ENCODE results near the gene COMMD9.
"Not testable (repeated sequence)": the region's sequence is repeated elsewhere in the genome, so short reads cannot be mapped to it uniquely, and the experiment has no call there.

The COMMD9 gene

DNA sequence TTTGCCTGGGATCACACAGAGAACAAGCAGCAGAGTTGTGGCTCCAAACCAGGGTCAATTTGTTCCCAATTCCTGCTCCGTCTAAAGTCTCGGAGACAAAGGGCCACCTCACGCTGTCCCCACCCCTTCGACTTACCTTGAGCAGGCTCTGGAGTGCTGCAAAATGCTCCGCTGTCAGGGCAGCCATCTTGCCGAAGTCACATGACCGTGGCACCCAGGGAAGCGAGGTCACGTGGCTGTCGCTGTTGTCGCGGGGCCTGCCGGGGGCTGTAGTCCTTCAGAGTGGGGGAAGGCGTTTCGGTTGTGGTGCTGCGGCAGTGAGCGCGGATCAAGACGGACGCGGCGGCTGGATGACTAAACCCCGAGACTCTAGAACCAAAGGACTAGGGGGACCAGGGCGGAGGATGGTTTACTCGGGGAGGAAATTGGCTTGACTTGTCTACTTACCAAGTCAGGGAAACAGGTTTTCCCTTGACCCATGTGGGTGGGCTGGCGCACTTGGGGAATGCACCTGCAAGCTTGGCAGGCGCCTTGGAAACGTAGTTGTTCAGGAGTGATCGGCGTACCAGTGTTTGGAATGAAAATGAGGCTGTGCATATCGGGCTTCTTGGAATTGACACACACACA is at the start of gene COMMD9:
TSS of gene COMMD9 (minus strand) at position 199 of the 627 bp plus-strand sequence. CDS start at position 187, 12 bp downstream.
- peaks cover 14% of the 10 kb centered on the region for H3K4me1 ChIP-seq (ENCODE audit: control insufficient read depth, insufficient read depth, low read length)
- H3K4me3 ChIP-seq (ENCODE audit: low read length): peak within 1 kb of the TSS; percentile 97
- H3K9me3 ChIP-seq (ENCODE audit: control insufficient read depth, low read length): no peaks in the 10 kb centered on the region
- peak within 1 kb of the TSS; percentile 91 for H3K9ac ChIP-seq (ENCODE audit: low read length)
- DNase-seq (ENCODE audit: low read depth): peak; percentile 98
- H3K36me3 ChIP-seq (ENCODE audit: control insufficient read depth, insufficient read depth, low read length, severe bottlenecking): no peaks in the 10 kb centered on the region
- H3K27me3 ChIP-seq (replicated peaks; ENCODE audit: control insufficient read depth, insufficient read depth, low read length): no peaks in the 10 kb centered on the region

DNA sequence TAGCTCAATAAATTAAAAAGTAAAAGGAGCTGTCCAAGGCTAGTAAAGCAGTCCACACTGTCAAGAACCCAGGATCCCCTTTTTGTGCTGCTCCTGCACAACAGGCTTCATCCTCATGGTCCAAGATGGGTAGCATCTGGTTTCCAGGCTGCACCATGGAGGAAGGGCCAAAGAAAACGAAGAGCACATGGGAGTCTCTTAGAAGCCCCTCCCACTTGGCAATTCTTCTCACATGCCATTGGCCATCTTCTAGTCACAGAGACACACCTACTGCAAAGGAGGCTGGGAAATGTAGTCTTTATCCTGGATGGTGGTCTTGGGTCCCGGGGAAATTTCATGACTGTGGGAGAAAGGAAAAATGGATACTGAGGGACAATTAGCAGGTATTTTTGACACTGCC is 44.7 kb upstream of the COMMD9 start:
- Histone ChIP-seq H3K27me3 (replicated peaks; ENCODE audit: control insufficient read depth, insufficient read depth, low read length) (no peaks in the 10 kb centered on the region), H3K9ac (ENCODE audit: low read length) (no peak overlapping the region)
- peak; percentile 68 for DNase-seq (ENCODE audit: low read depth)

GRCh38 chr11:36333468-36333867 is 44.2 kb upstream of the COMMD9 start:
- Histone ChIP-seq H3K27me3 (replicated peaks; ENCODE audit: control insufficient read depth, insufficient read depth, low read length) (no peaks in the 10 kb centered on the region), H3K36me3 (ENCODE audit: control insufficient read depth, insufficient read depth, low read length, severe bottlenecking) (no peaks in the 10 kb centered on the region), H3K9ac (ENCODE audit: low read length) (no peak overlapping the region), H3K9me3 (ENCODE audit: control insufficient read depth, low read length) (no peaks in the 10 kb centered on the region), H3K4me1 (ENCODE audit: control insufficient read depth, insufficient read depth, low read length) (peaks cover 22% of the 10 kb centered on the region), H3K4me3 (ENCODE audit: low read length) (no peak overlapping the region)
- peak; percentile 80 for DNase-seq (ENCODE audit: low read depth)

More for the DNA sequence above, 44.7 kb upstream of the COMMD9 start:
- H3K4me3 ChIP-seq (ENCODE audit: low read length): no peak overlapping the region
- H3K9me3 ChIP-seq (ENCODE audit: control insufficient read depth, low read length): no peaks in the 10 kb centered on the region
- H3K36me3 ChIP-seq (ENCODE audit: control insufficient read depth, insufficient read depth, low read length, severe bottlenecking): no peaks in the 10 kb centered on the region
- peaks cover 22% of the 10 kb centered on the region for H3K4me1 ChIP-seq (ENCODE audit: control insufficient read depth, insufficient read depth, low read length)

- Histone ChIP-seq H3K36me3 (ENCODE audit: control insufficient read depth, insufficient read depth, low read length, severe bottlenecking) (no peaks in the 10 kb centered on the region), H3K4me3 (ENCODE audit: low read length) (no peak overlapping the region), H3K27me3 (replicated peaks; ENCODE audit: control insufficient read depth, insufficient read depth, low read length) (no peaks in the 10 kb centered on the region), H3K4me1 (ENCODE audit: control insufficient read depth, insufficient read depth, low read length) (peaks cover 22% of the 10 kb centered on the region), H3K9me3 (ENCODE audit: control insufficient read depth, low read length) (no peaks in the 10 kb centered on the region), H3K9ac (ENCODE audit: low read length) (no peak overlapping the region)
- no peak for DNase-seq (ENCODE audit: low read depth)
These were observed 41.2 kb upstream of the COMMD9 start for GRCh38 chr11:36330411-36330810.

GRCh38 chr11:36328966-36329673 is 39.9 kb upstream of the COMMD9 start:
- Histone ChIP-seq H3K36me3 (ENCODE audit: control insufficient read depth, insufficient read depth, low read length, severe bottlenecking) (no peaks in the 10 kb centered on the region), H3K27me3 (replicated peaks; ENCODE audit: control insufficient read depth, insufficient read depth, low read length) (no peaks in the 10 kb centered on the region), H3K4me3 (ENCODE audit: low read length) (no peak overlapping the region), H3K9me3 (ENCODE audit: control insufficient read depth, low read length) (no peaks in the 10 kb centered on the region), H3K9ac (ENCODE audit: low read length) (no peak overlapping the region), H3K4me1 (ENCODE audit: control insufficient read depth, insufficient read depth, low read length) (peaks cover 18% of the 10 kb centered on the region)
- DNase-seq (ENCODE audit: low read depth): no peak

DNA sequence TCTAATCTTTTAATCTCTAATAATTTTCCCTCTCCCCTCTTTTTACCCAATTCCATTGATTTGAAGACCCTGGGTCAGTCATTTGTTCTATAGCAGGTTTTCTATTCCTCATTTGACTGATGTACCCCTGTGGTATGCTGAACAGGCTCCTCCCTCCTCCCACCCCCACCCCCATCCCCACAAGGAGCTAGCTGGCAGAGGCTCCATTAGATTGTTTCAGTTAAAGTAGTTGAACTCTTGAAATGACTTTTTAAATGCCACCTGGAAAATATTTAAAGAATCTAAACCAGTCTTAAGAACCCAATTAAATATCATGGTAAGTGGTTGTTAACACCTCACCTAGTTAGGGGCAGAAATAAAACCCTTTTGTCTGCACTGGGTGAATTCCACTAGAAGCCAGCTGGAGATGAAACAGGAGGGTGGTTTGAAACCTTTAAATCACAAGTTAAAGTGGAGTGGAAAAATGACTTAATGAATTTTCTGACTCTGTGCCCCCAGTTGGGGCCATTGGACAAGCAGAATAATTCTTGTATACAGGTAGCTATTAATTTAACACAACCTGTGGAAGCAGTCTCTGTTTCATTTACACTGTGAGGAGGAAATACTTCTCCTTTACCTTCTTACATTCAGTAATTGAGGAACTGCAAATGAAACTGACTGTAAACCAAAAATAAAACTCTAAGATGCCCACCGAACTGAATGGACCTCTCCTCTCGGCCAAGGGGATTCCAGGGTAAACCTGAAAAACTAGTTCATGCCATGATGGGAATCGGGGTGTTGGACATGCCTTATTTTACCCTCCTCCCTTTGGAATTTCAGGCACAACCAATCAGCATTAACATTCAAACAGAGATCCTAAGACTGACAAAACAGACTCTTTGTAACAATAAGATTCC is 37.5 kb upstream of the COMMD9 start:
- H3K4me1 ChIP-seq (ENCODE audit: control insufficient read depth, insufficient read depth, low read length): peaks cover 8% of the 10 kb centered on the region
- no peak for DNase-seq (ENCODE audit: low read depth)
- no peak overlapping the region for H3K4me3 ChIP-seq (ENCODE audit: low read length)
- no peak overlapping the region for H3K9ac ChIP-seq (ENCODE audit: low read length)
- H3K36me3 ChIP-seq (ENCODE audit: control insufficient read depth, insufficient read depth, low read length, severe bottlenecking): no peaks in the 10 kb centered on the region
- no peaks in the 10 kb centered on the region for H3K27me3 ChIP-seq (replicated peaks; ENCODE audit: control insufficient read depth, insufficient read depth, low read length)
- no peaks in the 10 kb centered on the region for H3K9me3 ChIP-seq (ENCODE audit: control insufficient read depth, low read length)

- not testable (repeated sequence) for H3K36me3 ChIP-seq (ENCODE audit: control insufficient read depth, insufficient read depth, low read length, severe bottlenecking)
These were observed 36.2 kb upstream of the COMMD9 start for GRCh38 chr11:36325403-36325802.

DNA sequence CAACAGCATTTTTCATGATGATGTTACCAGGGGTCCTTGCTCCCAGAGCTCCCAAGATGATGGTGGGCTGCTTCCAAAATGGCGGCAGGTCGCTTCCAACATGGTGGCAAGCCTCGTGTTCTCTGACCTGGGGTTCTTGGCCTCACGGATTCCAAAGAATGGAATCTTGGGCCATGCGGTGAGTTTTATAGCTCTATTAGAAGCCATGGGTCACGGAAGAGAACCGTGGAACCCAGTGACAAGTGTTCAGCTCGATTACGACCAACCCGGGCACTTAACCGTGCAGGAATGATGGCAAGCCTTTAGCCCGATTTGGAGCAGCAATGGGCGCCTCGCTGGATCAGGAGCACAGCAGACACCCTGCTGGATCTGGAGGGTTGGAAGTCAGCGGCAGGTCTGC is 35.7 kb upstream of the COMMD9 start:
- not testable (repeated sequence) for H3K36me3 ChIP-seq (ENCODE audit: control insufficient read depth, insufficient read depth, low read length, severe bottlenecking); DNase-seq (ENCODE audit: low read depth); H3K9me3 ChIP-seq (ENCODE audit: control insufficient read depth, low read length); H3K27me3 ChIP-seq (replicated peaks; ENCODE audit: control insufficient read depth, insufficient read depth, low read length); H3K9ac ChIP-seq (ENCODE audit: low read length); H3K4me3 ChIP-seq (ENCODE audit: low read length); H3K4me1 ChIP-seq (ENCODE audit: control insufficient read depth, insufficient read depth, low read length)

More at GRCh38 chr11:36325403-36325802, 36.2 kb upstream of the COMMD9 start:
- not testable (repeated sequence) for H3K4me3 ChIP-seq (ENCODE audit: low read length); DNase-seq (ENCODE audit: low read depth); H3K9ac ChIP-seq (ENCODE audit: low read length); H3K27me3 ChIP-seq (replicated peaks; ENCODE audit: control insufficient read depth, insufficient read depth, low read length); H3K4me1 ChIP-seq (ENCODE audit: control insufficient read depth, insufficient read depth, low read length); H3K9me3 ChIP-seq (ENCODE audit: control insufficient read depth, low read length)

DNA sequence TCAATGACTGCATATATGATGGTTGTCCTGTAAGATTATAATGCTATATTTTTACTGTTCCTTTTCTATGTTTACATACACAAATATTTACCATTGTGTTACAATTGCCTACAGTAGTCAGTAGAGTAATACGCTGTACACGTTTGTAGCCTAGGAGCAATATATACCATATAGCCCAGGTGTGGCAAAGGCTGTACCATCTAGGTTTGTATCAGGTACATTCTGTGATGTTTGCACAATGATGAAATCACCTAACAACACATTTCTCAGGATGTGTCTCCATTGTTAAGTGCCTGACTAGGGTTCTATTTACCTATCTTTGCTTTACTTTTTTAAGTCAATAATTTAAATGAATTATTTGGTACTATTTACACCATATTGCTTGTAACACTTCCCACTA is 28.8 kb upstream of the COMMD9 start:
- H3K36me3 ChIP-seq (ENCODE audit: control insufficient read depth, insufficient read depth, low read length, severe bottlenecking): no peaks in the 10 kb centered on the region
- H3K4me3 ChIP-seq (ENCODE audit: low read length): no peak overlapping the region
- H3K27me3 ChIP-seq (replicated peaks; ENCODE audit: control insufficient read depth, insufficient read depth, low read length): peaks cover 33% of the 10 kb centered on the region
- DNase-seq (ENCODE audit: low read depth): no peak
- H3K9ac ChIP-seq (ENCODE audit: low read length): no peak overlapping the region
- peaks cover 19% of the 10 kb centered on the region for H3K4me1 ChIP-seq (ENCODE audit: control insufficient read depth, insufficient read depth, low read length)
- H3K9me3 ChIP-seq (ENCODE audit: control insufficient read depth, low read length): no peaks in the 10 kb centered on the region

GRCh38 chr11:36316049-36316448 is 26.8 kb upstream of the COMMD9 start:
- H3K4me1 ChIP-seq (ENCODE audit: control insufficient read depth, insufficient read depth, low read length): peaks cover 22% of the 10 kb centered on the region
- H3K9ac ChIP-seq (ENCODE audit: low read length): no peak overlapping the region
- no peaks in the 10 kb centered on the region for H3K9me3 ChIP-seq (ENCODE audit: control insufficient read depth, low read length)
- H3K36me3 ChIP-seq (ENCODE audit: control insufficient read depth, insufficient read depth, low read length, severe bottlenecking): no peaks in the 10 kb centered on the region
- no peak overlapping the region for H3K4me3 ChIP-seq (ENCODE audit: low read length)
- no peak for DNase-seq (ENCODE audit: low read depth)
- peaks cover 36% of the 10 kb centered on the region for H3K27me3 ChIP-seq (replicated peaks; ENCODE audit: control insufficient read depth, insufficient read depth, low read length)

DNA sequence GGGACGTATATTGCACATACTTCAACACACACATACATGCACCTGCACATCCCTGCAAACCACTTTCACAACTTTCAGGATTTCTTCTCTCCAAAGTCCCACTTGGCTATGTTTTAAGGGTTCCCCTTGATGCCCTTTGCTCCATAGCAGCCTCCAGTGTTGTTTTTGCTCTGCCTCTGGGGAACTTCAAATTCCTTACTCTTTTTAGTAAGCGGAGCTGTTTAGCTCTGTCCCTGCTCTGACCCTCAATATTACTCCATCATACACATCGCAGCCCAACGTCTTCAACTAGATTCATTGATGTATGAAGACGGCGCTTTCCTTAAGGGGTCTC is 25.2 kb upstream of the COMMD9 start:
- peaks cover 22% of the 10 kb centered on the region for H3K4me1 ChIP-seq (ENCODE audit: control insufficient read depth, insufficient read depth, low read length)
- no peak overlapping the region for H3K9ac ChIP-seq (ENCODE audit: low read length)
- H3K9me3 ChIP-seq (ENCODE audit: control insufficient read depth, low read length): no peaks in the 10 kb centered on the region
- H3K36me3 ChIP-seq (ENCODE audit: control insufficient read depth, insufficient read depth, low read length, severe bottlenecking): no peaks in the 10 kb centered on the region
- H3K27me3 ChIP-seq (replicated peaks; ENCODE audit: control insufficient read depth, insufficient read depth, low read length): peaks cover 36% of the 10 kb centered on the region
- peak overlapping the region; percentile 39 for H3K4me3 ChIP-seq (ENCODE audit: low read length)
- DNase-seq (ENCODE audit: low read depth): no peak

Measured in adipocyte (in vitro differentiated cells).